ENCODE measurements around the gene HIPK3.
"Not testable (repeated sequence)": the region's sequence is repeated elsewhere in the genome, so short reads cannot be mapped to it uniquely, and the experiment has no call there.

HIPK3 gene

DNA sequence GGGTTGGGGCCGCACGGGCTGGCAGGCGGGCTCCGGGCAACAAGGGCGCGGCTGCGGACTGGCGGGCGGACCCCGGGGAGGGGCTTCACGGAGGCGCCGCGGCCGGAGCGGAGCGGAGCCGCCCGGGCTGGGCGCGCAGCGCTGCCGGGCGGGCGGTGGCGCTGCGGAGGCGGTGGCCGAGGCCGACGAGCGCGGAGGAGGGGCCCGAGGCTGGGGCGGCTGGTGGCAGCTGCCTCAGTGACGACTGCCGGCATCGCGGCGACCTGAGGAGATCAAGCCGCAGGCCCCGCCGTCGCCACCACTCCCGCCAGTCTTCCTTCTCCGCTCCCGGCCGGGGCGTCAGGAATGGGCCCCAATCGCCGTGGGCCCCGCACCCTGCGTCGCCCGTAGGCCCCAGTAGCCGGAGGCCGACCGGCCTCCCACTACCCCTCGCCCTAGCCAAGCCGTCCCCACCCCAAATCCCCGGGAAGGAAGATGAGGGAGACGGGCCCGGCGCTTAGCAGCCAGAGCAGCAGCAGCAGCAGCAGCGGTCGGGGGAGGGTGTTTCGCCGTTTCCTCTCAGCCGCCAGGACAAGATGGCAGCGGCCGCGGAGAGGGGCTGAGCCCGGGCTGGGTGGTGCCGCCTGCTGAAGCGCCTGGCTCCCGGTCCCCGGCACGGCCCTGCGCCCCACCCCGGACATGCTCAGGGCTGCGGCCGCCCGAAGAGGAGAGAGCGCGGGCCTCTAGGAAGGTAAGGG is at the start of gene HIPK3:
Gene HIPK3, plus strand, starts transcription at position 222 of the 737 bp plus-strand sequence.
- DNase-seq, result peak; percentile 57 to 85

DNA sequence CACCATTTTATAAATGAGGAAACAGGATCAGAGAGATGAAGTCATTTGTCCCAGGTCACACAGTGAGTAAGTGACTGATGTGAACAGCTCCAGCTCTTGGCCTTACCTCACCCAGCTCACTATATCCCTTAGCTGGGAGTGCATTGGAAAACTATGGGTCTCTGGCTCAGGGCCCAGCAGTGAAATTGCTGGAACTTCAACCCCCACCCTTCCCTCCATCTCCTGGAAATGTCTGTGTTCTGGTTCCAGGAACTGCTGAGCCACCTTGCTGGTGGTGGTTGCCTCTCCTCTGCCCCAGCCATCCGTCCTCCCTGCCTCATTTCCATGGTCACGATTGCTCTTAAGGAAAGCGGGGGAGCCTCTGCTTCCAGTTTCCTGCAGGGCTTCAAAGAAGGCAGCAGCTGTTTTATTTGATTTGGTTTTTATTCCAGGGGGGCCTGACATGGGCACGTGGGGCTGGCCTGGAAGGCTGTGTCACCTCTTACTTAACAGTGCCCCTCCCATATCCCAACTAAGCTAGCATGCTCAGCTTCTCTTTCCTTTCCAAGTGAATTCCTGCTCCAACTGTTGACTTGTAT is 49.7 kb upstream of the HIPK3 start:
- DNase-seq, result no peak

DNA sequence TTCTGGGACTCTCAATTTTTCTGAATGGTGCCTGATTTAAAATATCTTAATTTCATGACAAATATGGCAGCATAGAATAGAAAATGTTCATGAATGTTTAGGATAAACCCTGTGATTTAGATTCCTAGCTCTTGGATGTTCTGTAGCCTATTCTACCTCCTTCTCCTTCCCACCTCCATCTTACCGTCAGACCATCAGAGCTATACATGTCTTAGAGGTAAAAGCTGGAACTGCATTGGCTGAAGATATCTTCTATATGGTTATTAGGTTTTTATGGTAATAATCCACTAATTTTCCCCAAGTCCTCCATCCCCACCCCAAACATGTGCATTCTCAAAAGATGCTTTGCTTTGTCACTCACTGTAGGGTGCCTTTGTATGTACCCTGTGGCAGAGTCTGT is 49.0 kb upstream of the HIPK3 start:
- no peak for DNase-seq

DNA sequence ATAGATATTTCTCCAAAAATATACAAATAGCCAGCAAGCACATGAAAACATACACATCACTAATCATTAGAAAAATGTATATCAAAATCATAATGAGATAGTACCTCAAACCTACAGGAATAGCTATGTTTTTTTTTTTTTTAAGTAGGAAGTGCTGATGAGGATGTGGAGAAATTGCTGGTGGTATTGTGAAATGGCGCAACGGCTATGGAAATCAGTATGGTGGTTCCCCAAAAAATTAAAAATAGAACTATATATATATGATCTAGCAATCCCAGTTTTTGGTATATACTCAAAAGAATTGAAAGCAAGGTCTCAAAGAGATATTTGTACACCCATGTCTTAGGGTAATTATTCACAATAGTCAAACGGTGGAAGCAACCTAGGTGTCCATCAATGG is 46.0 kb upstream of the HIPK3 start:
- DNase-seq, result no peak

DNA sequence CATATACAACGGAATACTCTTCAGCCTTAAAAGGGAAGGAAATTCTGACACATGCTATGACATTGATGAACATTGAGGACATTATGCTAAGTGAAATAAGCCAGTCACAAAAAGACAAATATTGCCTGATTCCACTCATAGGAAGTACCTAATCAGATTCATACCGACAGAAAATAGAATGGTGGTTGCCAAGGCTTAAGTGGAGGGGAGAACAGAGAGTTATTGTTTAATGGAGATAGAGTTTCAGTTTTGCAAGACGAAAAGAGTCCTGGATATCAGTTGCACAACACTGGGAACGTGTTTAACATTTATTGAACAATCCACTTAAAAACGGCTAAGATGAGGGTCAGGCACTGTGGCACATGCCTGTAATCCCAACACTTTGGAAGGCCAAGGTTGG is 45.6 kb upstream of the HIPK3 start:
- DNase-seq, result no peak

DNA sequence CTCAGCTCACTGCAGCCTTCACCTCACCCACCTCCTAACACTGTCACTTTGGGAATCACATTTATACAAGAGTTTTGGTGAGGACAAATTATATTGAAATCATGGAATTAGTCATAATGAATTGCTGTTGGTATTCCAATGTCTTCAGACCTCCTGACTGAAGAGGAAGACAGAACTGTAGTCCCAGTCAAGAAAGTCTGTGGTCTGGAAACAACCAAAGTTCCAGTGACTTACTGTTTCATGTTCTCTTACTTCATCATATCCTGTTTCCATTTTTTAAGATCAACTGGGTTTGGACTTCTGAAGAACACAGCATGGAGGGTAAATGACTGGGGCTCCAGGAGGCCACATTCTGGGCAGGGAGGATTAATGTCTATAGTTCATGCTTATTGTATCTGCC is 43.0 kb upstream of the HIPK3 start:
- no peak for DNase-seq

DNA sequence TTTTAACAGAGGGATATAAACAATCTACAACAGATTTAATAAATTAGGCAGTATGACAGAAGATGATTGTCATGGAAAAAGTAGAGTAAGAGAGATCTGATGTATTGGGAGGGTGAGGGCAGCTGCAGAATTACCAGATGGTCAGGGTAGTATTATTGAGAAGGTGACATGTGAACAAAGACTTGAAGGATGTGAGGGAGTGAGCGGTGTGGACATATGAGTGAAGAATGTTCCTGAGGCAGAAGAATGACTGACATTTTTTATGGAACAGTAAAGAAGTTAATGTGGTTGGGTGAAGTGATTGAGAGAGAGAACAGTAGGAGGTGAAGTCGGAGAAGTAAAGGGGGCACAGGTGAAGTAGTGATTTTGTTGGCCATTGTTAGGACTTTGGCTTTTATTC is 42.4 kb upstream of the HIPK3 start:
- no peak for DNase-seq

DNA sequence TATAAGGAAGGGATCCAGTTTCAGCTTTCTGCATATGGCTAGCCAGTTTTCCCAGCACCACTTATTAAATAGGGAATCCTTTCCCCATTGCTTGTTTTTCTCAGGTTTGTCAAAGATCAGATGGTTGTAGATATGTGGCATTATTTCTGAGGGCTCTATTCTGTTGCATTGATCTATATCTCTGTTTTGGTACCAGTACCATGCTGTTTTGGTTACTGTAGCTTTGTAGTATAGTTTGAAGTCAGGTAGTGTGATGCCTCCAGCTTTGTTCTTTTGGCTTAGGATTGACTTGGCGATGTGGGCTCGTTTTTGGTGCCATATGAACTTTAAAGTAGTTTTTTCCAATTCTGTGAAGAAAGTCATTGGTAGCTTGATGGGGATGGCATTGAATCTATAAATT is 40.5 kb upstream of the HIPK3 start:
- DNase-seq, result not testable (repeated sequence)

DNA sequence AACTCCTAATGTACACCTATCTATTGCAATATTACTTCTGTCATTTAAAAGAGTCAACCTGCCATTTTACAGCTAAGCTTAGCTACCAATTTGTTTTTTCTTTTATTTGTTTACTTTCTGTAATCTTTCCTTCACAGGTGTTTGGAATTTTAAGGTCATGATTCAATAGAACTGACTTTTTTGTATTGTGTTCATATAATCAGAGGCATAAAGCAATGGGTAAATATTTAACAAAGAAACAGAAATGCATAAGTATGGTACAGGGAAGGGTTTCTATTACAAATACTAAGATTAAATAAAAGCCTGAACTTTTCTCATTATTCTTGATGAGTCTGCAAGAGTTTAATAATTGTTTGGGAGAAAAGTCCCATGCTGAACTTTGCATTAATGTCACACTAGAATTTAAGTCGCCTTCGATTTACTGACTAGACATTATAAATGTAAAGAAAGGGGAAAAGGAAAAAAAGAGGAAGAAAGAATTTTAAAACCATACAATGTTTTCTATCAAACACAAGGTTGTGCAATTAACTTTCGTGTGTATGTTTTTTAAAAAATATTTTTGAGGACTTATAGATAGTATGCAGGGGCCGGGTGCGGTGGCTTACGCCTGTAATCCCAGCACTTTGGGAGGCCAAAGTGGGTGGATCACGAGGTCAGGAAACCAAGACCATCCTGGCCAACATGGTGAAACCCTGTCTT is 35.0 kb upstream of the HIPK3 start:
- no peak for DNase-seq

DNA sequence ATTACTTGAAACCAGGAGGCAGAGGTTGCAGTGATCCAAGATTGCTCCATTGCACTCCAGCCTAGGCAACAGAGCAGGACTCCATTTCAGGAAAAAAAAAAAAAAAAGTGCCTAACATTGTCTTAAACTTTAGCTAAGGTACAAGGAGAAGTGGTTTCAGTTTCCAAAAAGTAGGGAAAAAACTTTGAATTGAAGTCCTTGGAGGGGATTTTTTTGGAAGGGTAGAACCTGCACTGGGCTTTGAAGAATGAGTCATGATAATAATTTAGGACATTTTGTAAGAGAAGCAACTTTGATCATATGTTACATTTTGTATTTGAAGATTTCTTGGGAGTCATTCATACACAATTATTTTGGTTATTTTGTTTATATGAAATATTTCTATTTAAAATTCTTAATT is 31.8 kb upstream of the HIPK3 start:
- DNase-seq, result no peak

DNA sequence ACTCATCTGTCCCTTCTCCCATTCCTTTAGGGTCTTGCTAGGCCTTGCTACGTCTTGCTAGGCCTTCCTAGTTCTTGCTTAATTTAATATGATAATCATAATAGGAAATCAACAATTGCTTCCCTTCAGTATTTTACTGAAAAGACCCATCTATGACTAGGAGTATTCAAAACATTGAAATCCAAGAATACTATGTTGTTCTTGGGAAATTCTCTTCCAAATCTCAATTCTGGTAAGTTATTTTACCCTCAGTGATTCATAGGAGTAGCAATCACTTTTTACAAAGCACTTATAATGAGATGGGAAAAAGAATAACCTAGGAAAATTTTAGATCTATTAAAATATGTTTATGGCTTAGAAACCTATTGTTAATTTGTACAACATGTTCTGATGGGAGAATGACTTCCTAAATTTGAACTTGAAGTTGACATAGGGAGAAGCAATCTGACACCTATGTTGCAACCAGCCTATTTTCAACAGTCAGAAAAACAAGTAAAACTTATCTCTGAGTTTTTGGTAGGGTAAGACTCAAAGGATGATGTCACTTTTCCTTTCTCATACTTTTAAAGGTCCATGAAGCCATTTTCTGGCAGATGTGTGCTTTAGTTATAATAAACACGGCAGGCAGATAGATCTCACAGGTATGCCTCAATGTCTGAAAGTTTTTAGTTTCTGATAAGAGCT is 29.5 kb upstream of the HIPK3 start:
- no peak for DNase-seq

DNA sequence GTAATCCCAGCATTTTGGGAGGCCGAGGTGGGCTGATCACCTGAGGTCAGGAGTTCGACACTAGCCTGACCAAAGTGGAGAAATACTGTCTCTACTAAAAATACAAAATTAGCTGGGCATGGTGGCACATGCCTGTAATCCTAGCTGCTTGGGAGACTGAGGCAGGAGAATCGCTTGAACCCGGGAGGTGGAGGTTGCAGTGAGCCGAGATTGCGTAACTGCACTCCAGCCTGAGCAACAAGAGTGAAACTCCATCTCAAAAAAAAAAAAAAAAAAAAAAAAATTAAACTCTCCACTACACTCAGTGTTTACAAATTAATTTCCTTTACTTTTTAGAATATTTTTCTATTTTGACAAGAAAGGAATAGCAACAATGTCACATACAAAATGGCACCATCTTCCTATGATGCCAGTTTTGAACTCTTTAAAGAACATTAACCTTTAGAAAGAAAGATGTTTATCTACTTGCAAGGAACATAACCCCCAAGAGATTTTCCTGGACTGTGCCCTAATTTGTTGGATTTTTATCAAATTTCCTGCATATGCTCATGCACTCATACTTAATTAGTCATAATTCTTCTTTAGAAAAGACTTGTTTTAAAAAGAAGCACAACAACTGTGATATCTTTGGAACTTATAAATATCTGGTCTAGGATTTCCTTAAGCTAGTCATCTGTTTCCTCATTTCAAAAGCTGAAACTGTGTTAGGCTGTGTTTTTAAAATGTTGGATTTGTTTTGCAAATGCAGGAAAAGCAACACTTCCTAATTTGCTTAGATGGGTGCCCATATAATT is 22.6 kb upstream of the HIPK3 start:
- peak in 1 of 2 experiments; percentile 13 for DNase-seq

DNA sequence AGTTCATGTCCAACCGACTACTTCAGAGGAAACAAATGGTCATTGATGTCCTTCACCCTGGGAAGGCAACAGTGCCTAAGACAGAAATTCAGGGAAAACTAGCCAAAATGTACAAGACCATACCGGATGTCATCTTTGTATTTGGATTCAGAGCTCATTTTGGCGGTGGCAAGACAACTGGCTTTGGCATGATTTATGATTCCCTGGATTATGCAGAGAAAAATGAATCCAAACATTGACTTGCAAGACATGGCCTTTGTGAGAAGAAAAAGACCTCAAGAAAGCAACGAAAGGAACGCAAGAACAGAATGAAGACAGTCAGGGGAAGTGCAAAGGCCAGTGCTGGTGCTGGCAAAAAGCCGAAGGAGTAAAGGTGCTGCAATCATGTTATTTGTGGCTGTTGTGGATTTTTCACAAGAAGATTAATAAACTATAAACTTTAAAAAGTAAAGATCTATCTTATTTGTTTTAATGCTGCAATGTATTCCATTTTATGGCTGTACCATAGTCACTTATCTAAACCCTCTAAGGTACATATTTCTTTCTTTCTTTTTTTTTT is 20.1 kb upstream of the HIPK3 start:
- DNase-seq, result no peak

DNA sequence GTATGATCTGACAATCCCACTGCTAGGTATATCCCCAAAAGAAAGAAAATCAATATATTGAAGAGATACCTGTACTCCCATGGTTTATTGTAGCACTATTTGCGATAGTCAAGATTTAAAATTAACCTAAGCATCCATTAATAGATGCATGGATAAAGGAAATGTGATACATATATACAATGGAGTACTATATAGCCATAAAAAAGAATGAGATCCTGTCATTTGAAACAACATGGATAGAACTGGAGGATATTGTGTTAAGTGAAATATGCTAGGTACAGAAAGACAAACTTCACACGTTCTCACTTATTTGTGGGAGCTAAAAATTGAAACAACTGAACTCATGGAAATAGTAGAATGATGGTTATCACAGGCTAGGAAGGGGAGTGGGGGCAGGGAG is 14.6 kb upstream of the HIPK3 start:
- no peak for DNase-seq

DNA sequence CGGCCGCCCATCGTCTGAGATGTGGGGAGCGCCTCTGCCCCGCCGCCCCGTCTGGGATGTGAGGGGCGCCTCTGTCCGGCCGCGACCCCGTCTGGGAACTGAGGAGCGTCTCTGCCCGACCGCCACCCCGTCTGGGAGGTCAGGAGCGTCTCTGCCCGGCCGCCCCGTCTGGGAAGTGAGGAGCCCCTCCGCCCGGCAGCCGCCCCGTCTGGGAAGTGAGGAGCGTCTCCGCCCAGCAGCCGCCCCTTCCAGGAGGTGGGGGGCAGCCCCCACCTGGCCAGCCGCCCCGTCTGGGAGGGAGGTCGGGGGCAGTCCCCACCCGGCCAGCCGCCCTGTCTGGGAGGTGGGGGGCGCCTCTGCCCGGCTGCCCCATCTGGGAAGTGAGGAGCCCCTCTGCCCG is 13.5 kb upstream of the HIPK3 start:
- DNase-seq, result not testable (repeated sequence)

DNA sequence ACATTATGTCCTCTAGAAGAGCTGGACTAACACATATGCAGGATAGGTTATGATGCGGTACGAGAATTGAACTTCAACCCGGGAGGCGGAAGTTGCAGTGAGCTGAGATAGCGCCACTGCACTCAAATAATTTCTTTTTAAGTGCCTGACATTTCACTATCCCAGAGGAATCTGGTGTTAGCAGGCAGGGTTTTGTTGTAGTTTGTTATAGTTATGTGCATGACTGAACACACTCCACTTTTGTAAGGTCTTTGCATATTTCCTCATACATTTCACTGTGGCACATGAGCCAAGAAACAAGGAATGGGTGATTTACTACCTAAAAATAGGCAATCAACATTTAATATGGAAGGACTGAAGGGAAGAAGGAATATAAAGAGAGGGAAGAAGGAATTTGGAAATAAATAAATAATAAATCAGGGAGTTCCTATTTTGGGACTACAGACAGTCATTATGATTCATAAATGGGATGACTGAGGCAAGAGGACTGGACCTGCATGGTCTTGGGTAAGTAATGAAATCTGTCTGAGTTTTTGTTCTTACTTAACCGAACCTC is 8.7 kb upstream of the HIPK3 start:
- DNase-seq, result no peak

DNA sequence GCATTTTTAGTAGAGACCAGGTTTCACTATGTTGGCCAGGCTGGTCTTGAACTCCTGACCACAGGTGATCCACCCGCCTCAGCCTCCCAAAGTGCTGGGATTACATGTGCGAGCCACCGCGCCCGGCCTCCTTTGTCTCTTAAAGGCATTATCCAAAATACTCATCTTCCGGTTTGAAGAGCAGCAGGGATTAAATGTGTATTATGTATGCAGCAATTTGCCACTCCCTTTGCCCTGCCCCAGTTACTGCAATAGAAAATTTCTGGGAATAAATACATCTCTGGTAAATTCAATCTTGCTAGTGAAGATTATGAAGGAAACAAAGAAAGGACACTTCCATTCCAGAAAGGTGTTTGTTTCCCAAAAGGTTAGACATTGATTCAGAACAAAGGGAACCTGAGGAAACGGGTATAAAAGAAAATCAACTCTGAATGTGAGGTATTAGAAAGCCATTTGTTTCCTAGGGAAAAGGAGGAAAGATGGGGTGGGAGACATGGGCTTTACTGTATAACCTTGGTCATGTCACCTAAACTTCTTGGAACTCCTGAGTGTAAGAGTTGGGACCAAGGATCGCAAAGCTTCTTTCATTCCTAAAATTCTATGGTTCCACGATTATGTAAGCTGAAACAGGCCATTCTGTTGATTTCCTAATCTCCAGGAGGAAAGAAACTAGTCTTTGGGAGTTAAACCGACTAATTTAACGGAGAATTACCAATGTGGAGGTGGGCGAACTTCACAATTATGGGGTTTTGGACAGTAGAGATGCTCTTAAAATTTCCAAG is 959 bp upstream of the HIPK3 start:
- DNase-seq, result no peak

DNA sequence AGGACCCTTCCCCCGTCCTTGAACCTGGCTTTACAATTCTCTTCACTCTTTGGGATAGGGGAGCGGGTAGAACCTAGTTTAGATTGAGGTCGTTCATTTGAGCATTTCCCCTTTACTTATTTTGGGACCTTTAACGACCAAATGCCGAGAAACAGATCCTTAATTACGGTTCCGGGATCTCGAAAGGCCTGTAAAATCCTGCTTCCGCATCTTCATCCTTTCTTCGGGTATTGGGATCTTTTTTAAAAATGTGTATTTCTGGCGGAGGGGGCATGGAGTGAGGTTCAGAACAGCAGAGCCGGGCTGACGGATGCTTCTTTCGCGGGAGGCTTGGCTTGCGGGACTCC is 395 bp upstream of the HIPK3 start:
- no peak for DNase-seq

DNA sequence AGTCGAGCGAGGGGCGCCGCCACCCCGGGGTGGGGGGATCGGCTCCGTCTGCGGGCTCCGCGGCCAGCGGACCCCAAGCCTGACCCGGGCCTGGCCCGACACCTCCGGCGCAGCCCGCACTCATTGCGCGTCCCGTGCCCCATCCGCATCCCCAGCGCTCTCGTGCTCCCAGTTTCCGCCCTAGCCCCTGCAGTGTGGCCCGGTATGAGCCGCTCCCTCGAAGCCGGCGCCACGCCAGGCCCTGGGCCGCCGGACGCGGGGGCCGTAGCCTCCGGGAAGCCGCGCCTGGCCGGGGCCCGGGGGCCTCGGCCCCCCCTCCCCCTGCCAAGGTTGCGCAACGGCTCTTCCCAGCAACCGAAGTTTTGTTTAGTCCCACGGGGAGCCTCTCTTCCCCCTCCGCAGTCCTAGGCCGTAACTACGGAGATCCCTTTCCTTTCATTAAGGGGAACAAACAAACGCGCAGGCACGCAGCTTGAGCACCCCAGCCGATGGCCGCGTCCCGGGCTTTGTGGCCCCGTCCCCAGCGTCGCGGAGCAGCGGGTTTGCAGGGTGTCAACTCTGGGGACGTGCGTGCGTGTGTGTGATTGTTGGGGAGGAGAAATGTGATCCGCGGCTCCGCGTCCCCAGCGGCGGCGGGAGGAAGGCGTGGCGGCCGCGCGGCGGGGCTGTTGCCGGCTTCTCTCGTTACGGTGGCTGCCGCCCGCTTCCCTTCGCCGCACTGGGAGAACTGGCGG is 883 bp downstream of the HIPK3 start:
- DNase-seq, result peak; percentile 70 to 76

DNA sequence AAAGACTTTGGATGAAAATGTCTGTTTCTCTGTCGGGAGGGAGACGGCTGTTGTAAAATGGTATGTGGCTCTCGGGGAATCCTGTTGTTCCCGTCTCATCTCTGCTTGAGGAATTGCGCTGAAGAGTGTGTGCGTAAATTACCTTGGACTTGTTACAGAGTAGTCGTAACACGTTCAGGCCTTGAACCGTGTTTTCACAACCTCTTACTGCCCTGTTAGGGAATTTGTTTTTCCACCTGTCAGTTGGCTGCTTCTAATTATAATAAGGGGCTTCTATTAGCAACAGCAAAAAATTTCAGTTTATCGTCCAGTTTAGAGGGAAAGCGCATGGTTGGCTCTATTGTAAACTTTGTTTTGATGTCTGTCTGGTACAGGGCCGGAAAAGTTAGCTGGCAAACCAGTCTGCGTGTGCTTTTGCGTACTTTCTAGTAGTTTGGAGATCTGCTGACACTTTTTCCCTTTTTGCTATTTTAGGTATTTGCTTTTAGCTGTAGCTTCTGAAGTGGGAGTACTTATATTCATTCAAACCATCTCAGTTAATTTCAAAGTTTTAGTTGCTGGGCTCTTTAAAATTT is 1.5 kb downstream of the HIPK3 start:
- peak in 1 of 2 experiments; percentile 63 for DNase-seq

Data from NCI-H446 (cell line).